SK-N-SH treated with all-trans-retinoic acid at 6 μM for 48 hours (cell line): Measurements from ENCODE around the gene ORC5.

Source experiments
- ATAC-seq: fragments of 200-7000 bp; cut with Tn5 transposase; 3 replicates; pipeline ENCODE4 v1.9.1; 2020; ENCODE audit warnings: mild to moderate bottlenecking, moderate library complexity
- ARNTL ChIP-seq: fragments of 450-650 bp; formaldehyde crosslinking; IDR thresholded peaks from 2 replicates; pipeline ENCODE4 v1.5.0; 2020; ENCODE audit warnings: low read depth, mild to moderate bottlenecking, moderate library complexity, borderline replicate concordance
- BACH2 ChIP-seq: fragments of 250-450 bp; sonication (Bioruptor Pico); IDR thresholded peaks from 2 replicates; pipeline ENCODE4 v1.9.0; 2021; ENCODE audit warnings: mild to moderate bottlenecking, borderline replicate concordance
- CREB5 ChIP-seq: fragments of 250-450 bp; sonication (Bioruptor Pico); IDR thresholded peaks from 2 replicates; pipeline ENCODE4 v1.5.1; 2020; ENCODE audit warnings: low read depth, mild to moderate bottlenecking, moderate library complexity
- CSDC2 ChIP-seq: fragments of 250-450 bp; sonication (Bioruptor Pico); IDR thresholded peaks from 2 replicates; pipeline ENCODE4 v1.5.0; 2020; ENCODE audit warnings: mild to moderate bottlenecking, moderate library complexity
- ESRRG ChIP-seq: fragments of 250-450 bp; sonication (Bioruptor Pico); IDR thresholded peaks from 2 replicates; pipeline ENCODE4 v1.6.1; 2021; ENCODE audit warnings: mild to moderate bottlenecking
- GLIS3 ChIP-seq: fragments of 250-450 bp; sonication (Bioruptor Pico); IDR thresholded peaks from 2 replicates; pipeline ENCODE4 v1.5.0; 2020; ENCODE audit warnings: mild to moderate bottlenecking, moderate library complexity
- ISL1 ChIP-seq: fragments of 250-450 bp; sonication (Bioruptor Pico); IDR thresholded peaks from 2 replicates; pipeline ENCODE4 v2.1.2; 2022; ENCODE audit warnings: mild to moderate bottlenecking, moderate library complexity
- OSR1 ChIP-seq: fragments of 250-450 bp; sonication (Bioruptor Pico); IDR thresholded peaks from 2 replicates; pipeline ENCODE4 v1.8.0; 2022; ENCODE audit warnings: moderate library complexity, mild to moderate bottlenecking, inconsistent platforms
- PPARA ChIP-seq: fragments of 250-450 bp; sonication (Bioruptor Pico); IDR thresholded peaks from 2 replicates; pipeline ENCODE4 v1.5.0; 2020; ENCODE audit warnings: mild to moderate bottlenecking, borderline replicate concordance
- SNAI2 ChIP-seq: fragments of 250-450 bp; sonication (Bioruptor Pico); IDR thresholded peaks from 2 replicates; pipeline ENCODE4 v1.5.0; 2020; ENCODE audit warnings: mild to moderate bottlenecking, moderate library complexity
- TCF4 ChIP-seq: fragments of 250-450 bp; sonication (Bioruptor Pico); IDR thresholded peaks from 2 replicates; pipeline ENCODE4 v1.8.0; 2021; ENCODE audit warnings: mild to moderate bottlenecking, moderate library complexity, borderline replicate concordance
- TOX ChIP-seq: fragments of 250-450 bp; sonication (Bioruptor Pico); IDR thresholded peaks from 2 replicates; pipeline ENCODE4 v1.8.0; 2021; ENCODE audit warnings: mild to moderate bottlenecking, moderate library complexity, borderline replicate concordance
- ZC3H10 ChIP-seq: fragments of 250-450 bp; sonication (Bioruptor Pico); IDR thresholded peaks from 2 replicates; pipeline ENCODE4 v1.5.1; 2021; ENCODE audit warnings: mild to moderate bottlenecking, moderate library complexity
- ZFP3 ChIP-seq: fragments of 250-450 bp; sonication (Bioruptor Pico); IDR thresholded peaks from 2 replicates; pipeline ENCODE4 v1.5.0; 2020; ENCODE audit warnings: mild to moderate bottlenecking, moderate library complexity
- ZFP30 ChIP-seq: fragments of 450-650 bp; formaldehyde crosslinking; IDR thresholded peaks from 2 replicates; pipeline ENCODE4 v1.5.0; 2022; ENCODE audit warnings: mild to moderate bottlenecking, moderate library complexity
- ZNF565 ChIP-seq: fragments of 450-650 bp; formaldehyde crosslinking; conservative IDR thresholded peaks from 2 replicates; pipeline ENCODE4 v1.5.0; 2020; ENCODE audit warnings: low read depth, mild to moderate bottlenecking, moderate library complexity
- ZNF70 ChIP-seq: fragments of 450-650 bp; formaldehyde crosslinking; IDR thresholded peaks from 2 replicates; pipeline ENCODE4 v1.5.0; 2020; ENCODE audit warnings: mild to moderate bottlenecking, moderate library complexity
- ZNF8 ChIP-seq: fragments of 450-650 bp; formaldehyde crosslinking; IDR thresholded peaks from 2 replicates; pipeline ENCODE4 v1.5.0; 2020; ENCODE audit warnings: mild to moderate bottlenecking, moderate library complexity
- TF ChIP-seq, protein P1 (sequence below): fragments of 250-450 bp; sonication (Bioruptor Pico); IDR thresholded peaks from 2 replicates; pipeline ENCODE4 v1.5.0; 2020; ENCODE audit warnings: mild to moderate bottlenecking, moderate library complexity
- TF ChIP-seq, protein P2 (sequence below): fragments of 250-450 bp; sonication (Bioruptor Pico); IDR thresholded peaks from 2 replicates; pipeline ENCODE4 v1.5.1; 2021; ENCODE audit warnings: mild to moderate bottlenecking, moderate library complexity
- TF ChIP-seq, protein P3 (sequence below): fragments of 250-450 bp; sonication (Bioruptor Pico); IDR thresholded peaks from 2 replicates; pipeline ENCODE4 v1.8.0; 2021; ENCODE audit warnings: low read depth, mild to moderate bottlenecking, moderate library complexity, borderline replicate concordance

ORC5 gene

GRCh38 chr7:104142147-104142546 lies 65.7 kb downstream of the ORC5 start:
- no peak for ATAC-seq
- TF ChIP-seq SNAI2 (CRISPR knock-in tag) (no peak), BACH2 (no peak), CSDC2 (CRISPR knock-in tag) (no peak), GLIS3 (CRISPR knock-in tag) (no peak), TCF4 (no peak), TOX (no peak), PPARA (CRISPR knock-in tag) (no peak), ZFP3 (no peak), ZNF70 (CRISPR knock-in tag) (no peak), ZNF8 (CRISPR knock-in tag) (no peak), ZC3H10 (no peak), ZFP30 (CRISPR knock-in tag) (no peak), ISL1 (CRISPR knock-in tag) (no peak)
- TF ChIP-seq, protein P1, sequence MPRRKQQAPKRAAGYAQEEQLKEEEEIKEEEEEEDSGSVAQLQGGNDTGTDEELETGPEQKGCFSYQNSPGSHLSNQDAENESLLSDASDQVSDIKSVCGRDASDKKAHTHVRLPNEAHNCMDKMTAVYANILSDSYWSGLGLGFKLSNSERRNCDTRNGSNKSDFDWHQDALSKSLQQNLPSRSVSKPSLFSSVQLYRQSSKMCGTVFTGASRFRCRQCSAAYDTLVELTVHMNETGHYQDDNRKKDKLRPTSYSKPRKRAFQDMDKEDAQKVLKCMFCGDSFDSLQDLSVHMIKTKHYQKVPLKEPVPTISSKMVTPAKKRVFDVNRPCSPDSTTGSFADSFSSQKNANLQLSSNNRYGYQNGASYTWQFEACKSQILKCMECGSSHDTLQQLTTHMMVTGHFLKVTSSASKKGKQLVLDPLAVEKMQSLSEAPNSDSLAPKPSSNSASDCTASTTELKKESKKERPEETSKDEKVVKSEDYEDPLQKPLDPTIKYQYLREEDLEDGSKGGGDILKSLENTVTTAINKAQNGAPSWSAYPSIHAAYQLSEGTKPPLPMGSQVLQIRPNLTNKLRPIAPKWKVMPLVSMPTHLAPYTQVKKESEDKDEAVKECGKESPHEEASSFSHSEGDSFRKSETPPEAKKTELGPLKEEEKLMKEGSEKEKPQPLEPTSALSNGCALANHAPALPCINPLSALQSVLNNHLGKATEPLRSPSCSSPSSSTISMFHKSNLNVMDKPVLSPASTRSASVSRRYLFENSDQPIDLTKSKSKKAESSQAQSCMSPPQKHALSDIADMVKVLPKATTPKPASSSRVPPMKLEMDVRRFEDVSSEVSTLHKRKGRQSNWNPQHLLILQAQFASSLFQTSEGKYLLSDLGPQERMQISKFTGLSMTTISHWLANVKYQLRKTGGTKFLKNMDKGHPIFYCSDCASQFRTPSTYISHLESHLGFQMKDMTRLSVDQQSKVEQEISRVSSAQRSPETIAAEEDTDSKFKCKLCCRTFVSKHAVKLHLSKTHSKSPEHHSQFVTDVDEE (CRISPR knock-in tag), result no peak

DNA sequence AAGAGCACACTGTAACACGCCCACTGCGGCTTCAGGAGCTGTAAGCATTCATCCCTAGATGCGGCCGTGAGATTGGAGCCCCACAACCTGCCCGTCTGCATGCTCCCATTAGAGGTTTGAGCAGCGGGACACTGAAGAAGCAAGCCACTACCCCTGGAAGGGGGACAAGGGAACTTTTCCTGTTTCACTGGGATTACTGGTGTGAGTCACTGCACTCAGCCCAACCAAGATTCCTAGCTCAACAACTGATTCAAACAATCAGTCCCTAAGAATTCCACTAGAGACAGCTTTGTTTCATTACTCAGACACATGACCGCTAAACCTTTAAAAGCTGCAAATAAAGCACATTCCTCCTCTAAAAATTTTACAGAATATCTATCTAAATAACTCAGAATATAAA lies 69.8 kb downstream of the ORC5 start:
- ATAC-seq, result peak; percentile 96
- TF ChIP-seq TCF4, result no peak
- TF ChIP-seq CREB5 (CRISPR knock-in tag), result no peak
- TF ChIP-seq ZFP3, result no peak
- TF ChIP-seq CSDC2 (CRISPR knock-in tag), result no peak
- TF ChIP-seq, all 23 proteins: peak for 0

GRCh38 chr7:104137511-104137910 lies 70.3 kb downstream of the ORC5 start:
- no peak for ATAC-seq
- TF ChIP-seq ARNTL (CRISPR knock-in tag) (no peak), BACH2 (no peak), ESRRG (CRISPR knock-in tag) (no peak), SNAI2 (CRISPR knock-in tag) (no peak), CSDC2 (CRISPR knock-in tag) (no peak), ZFP3 (no peak), ZNF565 (CRISPR knock-in tag) (no peak), TCF4 (no peak), ZFP30 (CRISPR knock-in tag) (no peak)
- TF ChIP-seq, protein P2, sequence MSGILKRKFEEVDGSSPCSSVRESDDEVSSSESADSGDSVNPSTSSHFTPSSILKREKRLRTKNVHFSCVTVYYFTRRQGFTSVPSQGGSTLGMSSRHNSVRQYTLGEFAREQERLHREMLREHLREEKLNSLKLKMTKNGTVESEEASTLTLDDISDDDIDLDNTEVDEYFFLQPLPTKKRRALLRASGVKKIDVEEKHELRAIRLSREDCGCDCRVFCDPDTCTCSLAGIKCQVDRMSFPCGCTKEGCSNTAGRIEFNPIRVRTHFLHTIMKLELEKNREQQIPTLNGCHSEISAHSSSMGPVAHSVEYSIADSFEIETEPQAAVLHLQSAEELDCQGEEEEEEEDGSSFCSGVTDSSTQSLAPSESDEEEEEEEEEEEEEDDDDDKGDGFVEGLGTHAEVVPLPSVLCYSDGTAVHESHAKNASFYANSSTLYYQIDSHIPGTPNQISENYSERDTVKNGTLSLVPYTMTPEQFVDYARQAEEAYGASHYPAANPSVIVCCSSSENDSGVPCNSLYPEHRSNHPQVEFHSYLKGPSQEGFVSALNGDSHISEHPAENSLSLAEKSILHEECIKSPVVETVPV, result no peak
- TF ChIP-seq, protein P3, sequence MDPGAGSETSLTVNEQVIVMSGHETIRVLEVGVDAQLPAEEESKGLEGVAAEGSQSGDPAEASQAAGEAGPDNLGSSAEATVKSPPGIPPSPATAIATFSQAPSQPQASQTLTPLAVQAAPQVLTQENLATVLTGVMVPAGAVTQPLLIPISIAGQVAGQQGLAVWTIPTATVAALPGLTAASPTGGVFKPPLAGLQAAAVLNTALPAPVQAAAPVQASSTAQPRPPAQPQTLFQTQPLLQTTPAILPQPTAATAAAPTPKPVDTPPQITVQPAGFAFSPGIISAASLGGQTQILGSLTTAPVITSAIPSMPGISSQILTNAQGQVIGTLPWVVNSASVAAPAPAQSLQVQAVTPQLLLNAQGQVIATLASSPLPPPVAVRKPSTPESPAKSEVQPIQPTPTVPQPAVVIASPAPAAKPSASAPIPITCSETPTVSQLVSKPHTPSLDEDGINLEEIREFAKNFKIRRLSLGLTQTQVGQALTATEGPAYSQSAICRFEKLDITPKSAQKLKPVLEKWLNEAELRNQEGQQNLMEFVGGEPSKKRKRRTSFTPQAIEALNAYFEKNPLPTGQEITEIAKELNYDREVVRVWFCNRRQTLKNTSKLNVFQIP (CRISPR knock-in tag), result no peak

- no peak for ATAC-seq
These were observed 70.8 kb downstream of the ORC5 start for GRCh38 chr7:104136981-104137380.

More at GRCh38 chr7:104136981-104137380, 70.8 kb downstream of the ORC5 start:
- TF ChIP-seq OSR1 (CRISPR knock-in tag) (no peak), SNAI2 (CRISPR knock-in tag) (no peak), ISL1 (CRISPR knock-in tag) (no peak), ZNF565 (CRISPR knock-in tag) (no peak)
- TF ChIP-seq, protein P1 (CRISPR knock-in tag), result no peak
